Gastroesophageal sphincter (tissue), 3 donors: ENCODE measurements around the gene LGALS7.

Experiments used
- CTCF ChIP-seq, 4 experiments: fragments of 200-600 bp in 2 of 4; fragments of 450-650 bp in 2 of 4; sonication (generic) in 1 of 4; IDR thresholded peaks; one replicate each; pipeline ENCODE4 v1.5.1; 2017 to 2019; ENCODE audit warnings: antibody characterized with exemption in 4 of 4, mild to moderate bottlenecking in 2 of 4, moderate library complexity in 2 of 4
- POLR2A ChIP-seq, 2 donors: fragments of 450-650 bp; IDR thresholded peaks; one replicate each; pipeline ENCODE4 v1.6.1; 2017; ENCODE audit warnings: antibody characterized with exemption in 2 of 2, mild to moderate bottlenecking in 2 of 2, moderate library complexity in 1 of 2

GRCh38 chr19:38726761-38727301 is 46.5 kb downstream of the LGALS7 start:
- no peak for TF ChIP-seq CTCF (IDR thresholded peaks at IDR 0.05)
- TF ChIP-seq POLR2A (IDR thresholded peaks at IDR 0.05): no peak
